COLO668 (cell line): ENCODE data around the gene CTU2.

Experiments
- DNase-seq: peaks from one replicate; lab custom pipeline; 2025; ENCODE audit not compliant: unreplicated experiment; lab: John Stamatoyannopoulos, UW

The CTU2 gene

DNA sequence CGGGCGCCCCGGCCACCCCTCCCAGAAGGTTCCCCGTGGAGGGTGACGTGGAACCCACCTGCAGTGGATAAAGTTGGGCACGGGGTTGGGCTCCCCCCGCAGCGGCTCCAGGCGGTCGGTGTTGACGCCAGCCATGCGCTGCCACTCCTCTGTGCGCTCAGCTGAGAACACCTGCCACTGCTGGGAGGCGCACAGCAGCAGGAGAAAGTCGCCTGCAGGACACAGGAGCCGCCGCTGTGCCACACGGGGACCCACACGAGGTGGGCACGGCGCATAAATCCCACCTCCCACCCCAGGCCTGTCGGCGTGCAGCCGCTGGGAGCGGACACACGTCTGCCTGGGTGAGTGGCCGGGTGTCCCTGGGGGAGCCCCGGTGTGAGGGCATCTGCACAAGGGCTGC, 20.7 kb downstream of the CTU2 start:
- DNase-seq: peak; percentile 29

GRCh38 chr16:88727871-88728270, 21.6 kb downstream of the CTU2 start:
- DNase-seq: peak; percentile 69

- peak; percentile 19 for DNase-seq
These were observed 24.6 kb downstream of the CTU2 start for GRCh38 chr16:88730632-88731607.

GRCh38 chr16:88731699-88732098, 25.4 kb downstream of the CTU2 start:
- DNase-seq: peak; percentile 11

- peak; percentile 58 for DNase-seq
These were observed 26.1 kb downstream of the CTU2 start for GRCh38 chr16:88732172-88732960.

DNA sequence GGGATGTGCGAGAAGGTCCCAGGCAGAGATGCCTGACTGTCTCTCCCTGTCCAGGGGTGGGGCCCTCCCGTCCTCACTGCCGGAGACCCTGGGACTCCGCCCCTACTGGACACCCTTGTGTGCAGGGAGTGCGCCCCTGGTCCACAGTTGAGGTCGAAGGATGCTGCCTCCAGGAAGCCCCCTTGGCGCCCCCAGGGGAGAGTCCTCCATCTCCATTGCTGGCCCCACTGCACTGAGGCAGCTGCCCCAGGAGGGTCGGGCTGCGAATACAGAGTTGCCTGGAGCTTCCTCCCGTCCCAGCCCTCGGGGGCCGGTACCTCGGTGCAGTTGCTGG, 26.6 kb downstream of the CTU2 start:
- DNase-seq: no peak

- DNase-seq: peak; percentile 23
These were observed 27.5 kb downstream of the CTU2 start for GRCh38 chr16:88733630-88734360.

GRCh38 chr16:88734361-88734728, 28.0 kb downstream of the CTU2 start:
- DNase-seq: peak; percentile 57

- no peak for DNase-seq
These were observed 28.8 kb downstream of the CTU2 start for GRCh38 chr16:88735121-88735520.

- DNase-seq: no peak
These were observed 29.3 kb downstream of the CTU2 start for GRCh38 chr16:88735616-88736015.

GRCh38 chr16:88736088-88736487, 29.8 kb downstream of the CTU2 start:
- DNase-seq: no peak

- no peak for DNase-seq
These were observed 30.2 kb downstream of the CTU2 start for GRCh38 chr16:88736496-88736895.

DNA sequence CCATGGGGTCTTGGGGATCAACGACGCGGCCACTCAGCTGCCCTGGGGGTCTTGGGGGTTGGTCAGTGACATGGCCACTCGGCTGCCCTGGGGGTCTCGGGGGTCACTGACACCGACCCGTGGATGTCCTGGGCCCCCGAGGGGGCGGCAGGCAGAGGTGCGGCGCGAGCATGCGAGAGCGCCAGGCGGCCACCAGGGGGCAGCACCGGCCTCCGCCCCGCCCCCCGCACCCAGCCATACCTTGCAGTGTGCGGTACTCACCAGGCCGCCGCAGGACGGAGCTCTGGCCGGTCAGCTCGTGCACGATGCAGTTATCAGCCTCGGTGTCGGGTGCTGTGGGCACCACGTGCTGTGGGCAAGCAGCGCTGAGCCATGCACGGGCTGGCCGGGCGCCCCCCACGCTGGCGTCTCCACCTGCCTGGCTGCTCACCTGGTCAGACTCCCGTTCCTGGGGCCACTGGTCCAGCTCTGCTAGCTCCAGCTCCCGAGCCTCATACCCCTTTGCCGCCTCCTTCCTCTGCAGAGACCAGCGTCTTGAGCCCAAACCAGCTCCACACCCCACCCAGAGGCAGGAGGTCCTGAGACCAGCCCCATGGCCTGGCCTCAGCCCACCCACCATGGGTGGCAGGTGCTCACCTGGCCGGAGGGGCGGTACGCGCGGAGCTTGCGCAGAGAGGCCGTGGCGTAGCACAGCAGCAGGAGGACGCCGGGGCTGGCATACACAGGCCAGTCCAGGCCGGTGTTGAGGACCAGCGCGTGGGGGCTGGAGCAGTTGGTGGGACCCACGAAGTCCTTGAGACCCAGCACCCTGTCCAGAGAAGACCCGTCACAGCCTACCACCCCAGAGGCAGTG, 31.2 kb downstream of the CTU2 start:
- peak; percentile 86 for DNase-seq

DNA sequence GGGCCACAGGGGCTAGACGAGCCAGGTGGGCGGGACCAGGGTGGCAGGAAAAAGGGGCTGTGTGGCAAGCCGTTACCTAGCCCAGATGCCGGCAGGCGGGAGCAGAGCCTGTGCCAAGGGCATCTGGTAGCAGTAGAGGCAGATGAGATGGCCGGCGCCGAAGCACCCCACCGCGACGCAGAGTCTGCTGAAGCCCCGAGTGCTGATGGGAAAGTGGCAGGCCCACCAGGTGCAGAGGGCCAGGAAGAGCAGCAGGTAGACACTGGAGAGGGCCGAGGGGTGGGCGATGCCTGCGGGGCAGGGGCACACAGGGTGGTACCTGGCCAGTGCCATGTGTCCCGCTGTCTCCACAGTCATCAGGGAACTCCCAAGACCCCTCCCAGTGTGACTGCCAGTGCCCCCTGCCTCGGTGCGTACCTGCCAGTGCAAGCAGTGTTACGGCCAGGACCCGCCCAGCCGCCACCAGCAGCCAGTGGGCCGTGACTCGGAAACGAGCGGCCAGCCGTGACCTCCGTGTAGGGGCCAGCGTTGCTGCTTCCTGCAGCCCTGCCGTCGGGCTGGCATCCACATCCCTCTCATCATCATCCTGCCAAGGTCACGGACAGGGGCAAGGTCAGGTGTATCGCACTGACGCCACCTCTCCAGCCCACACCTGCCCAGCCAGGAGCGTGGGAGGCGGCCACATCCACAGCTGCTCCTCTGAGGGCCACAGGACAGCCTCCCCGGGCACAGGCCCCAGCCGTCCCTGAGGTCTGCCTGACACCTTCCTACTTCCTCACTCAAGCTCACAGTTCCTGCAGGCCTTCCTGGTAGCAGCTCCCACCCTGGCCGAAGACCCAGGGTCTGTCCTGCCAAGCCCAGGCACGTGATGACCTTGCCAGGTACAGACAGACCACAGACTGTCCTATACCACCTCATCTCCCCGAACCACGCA, 32.1 kb downstream of the CTU2 start:
- peak; percentile 43 for DNase-seq

- no peak for DNase-seq
These were observed 33.1 kb downstream of the CTU2 start for GRCh38 chr16:88739139-88739976.

GRCh38 chr16:88739977-88740726, 33.8 kb downstream of the CTU2 start:
- DNase-seq: no peak

GRCh38 chr16:88740727-88741055, 34.4 kb downstream of the CTU2 start:
- no peak for DNase-seq

DNA sequence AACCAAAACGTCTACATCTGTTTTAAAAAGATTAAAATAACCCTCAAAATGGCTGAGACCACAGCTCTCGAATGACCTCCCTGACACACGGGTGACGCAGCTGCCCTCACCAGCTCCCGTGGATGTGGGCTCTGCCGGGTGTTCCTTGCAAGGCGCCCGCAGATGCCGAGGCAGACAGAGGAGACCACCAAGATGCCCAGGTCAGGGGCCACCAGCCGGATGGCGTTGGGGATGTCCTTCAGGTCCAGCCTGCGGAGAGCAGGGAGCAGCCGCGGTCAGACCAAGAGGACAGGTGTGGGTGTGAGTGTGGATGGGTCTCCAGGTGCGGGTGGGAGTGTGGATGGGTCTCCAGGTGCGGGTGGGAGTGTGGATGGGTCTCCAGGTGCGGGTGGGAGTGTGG, 35.1 kb downstream of the CTU2 start:
- DNase-seq: no peak
